Esophagus muscularis mucosa (tissue), 4 donors: ENCODE measurements around the gene KAZN.

Experiments
- EP300 ChIP-seq: sonication (generic); formaldehyde crosslinking; IDR thresholded peaks from one replicate; pipeline ENCODE4 v1.6.1; 2017; ENCODE audit warnings: antibody characterized with exemption
- POLR2AphosphoS5 ChIP-seq, 2 donors: sonication (generic); formaldehyde crosslinking; IDR thresholded peaks; one replicate each; pipeline ENCODE4 v1.6.1; 2017; ENCODE audit warnings: antibody characterized with exemption in 2 of 2
- TF ChIP-seq, protein P1 (sequence below), 3 experiments: fragments of 200-600 bp in 2 of 3; fragments of 450-650 bp in 1 of 3; sonication (generic) in 2 of 3; IDR thresholded peaks; one replicate each; pipeline ENCODE4 v1.5.1; 2017 to 2019; ENCODE audit warnings: antibody characterized with exemption in 3 of 3, mild to moderate bottlenecking in 2 of 3, moderate library complexity in 1 of 3

DNA sequence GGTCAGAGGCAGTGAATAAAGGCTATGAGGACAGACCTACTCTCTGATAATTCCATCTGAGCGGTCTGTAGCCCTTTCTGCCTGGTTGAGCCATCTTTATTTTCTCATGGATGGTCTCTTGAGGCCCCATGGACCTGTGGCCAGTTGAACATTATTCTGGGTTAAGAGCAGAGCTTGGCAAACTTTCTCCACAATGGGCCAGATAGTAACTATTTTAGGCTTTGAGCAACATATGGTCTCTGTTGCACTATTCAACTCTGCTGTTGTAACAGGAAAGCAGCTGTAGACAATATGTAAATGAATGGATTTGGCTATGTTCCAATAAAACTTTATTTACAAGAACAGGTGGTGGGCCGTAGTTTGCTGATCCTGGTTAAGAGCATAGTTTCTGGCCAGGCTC, 62.7 kb downstream of the KAZN start:
- TF ChIP-seq, protein P1, sequence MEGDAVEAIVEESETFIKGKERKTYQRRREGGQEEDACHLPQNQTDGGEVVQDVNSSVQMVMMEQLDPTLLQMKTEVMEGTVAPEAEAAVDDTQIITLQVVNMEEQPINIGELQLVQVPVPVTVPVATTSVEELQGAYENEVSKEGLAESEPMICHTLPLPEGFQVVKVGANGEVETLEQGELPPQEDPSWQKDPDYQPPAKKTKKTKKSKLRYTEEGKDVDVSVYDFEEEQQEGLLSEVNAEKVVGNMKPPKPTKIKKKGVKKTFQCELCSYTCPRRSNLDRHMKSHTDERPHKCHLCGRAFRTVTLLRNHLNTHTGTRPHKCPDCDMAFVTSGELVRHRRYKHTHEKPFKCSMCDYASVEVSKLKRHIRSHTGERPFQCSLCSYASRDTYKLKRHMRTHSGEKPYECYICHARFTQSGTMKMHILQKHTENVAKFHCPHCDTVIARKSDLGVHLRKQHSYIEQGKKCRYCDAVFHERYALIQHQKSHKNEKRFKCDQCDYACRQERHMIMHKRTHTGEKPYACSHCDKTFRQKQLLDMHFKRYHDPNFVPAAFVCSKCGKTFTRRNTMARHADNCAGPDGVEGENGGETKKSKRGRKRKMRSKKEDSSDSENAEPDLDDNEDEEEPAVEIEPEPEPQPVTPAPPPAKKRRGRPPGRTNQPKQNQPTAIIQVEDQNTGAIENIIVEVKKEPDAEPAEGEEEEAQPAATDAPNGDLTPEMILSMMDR (IDR thresholded peaks at IDR 0.05): no peak
- TF ChIP-seq POLR2AphosphoS5 (IDR thresholded peaks at IDR 0.05) (peak in 1 of 2 donors; percentile 28), EP300 (no peak)
